Left renal cortex interstitium (tissue), 4 donors: ENCODE results near the gene SELENOM. TPM values are rescaled to one million over a fixed set of nuclear protein-coding genes. Genes with fewer than 3 reads are reported as not detected.
"Not testable (repeated sequence)": the region's sequence is repeated elsewhere in the genome, so short reads cannot be mapped to it uniquely, and the experiment has no call there.

Experiments used
- DNase-seq, 4 donors: peaks; one replicate each; pipeline ENCODE4 v3.0.0-alpha.2; 2013; ENCODE audit warnings: low read depth in 4 of 4, low spot score in 2 of 4, missing footprints in 1 of 4
- polyA plus RNA-seq, 4 donors: library from polyadenylated mRNA; unstranded; fragments of 120-200 nt; gene quantifications; one replicate each; pipeline ENCODE4 v1.2.1, GENCODE V29; 2013; ENCODE audit not compliant: insufficient read length in 4 of 4

The SELENOM gene
- polyA plus RNA-seq, 4 donors, result 8.6 to 23.9 (median 10.3) TPM

GRCh38 chr22:31106731-31107177 lies 614 bp downstream of the SELENOM start:
- no peak for DNase-seq

- no peak for DNase-seq
Measured at GRCh38 chr22:31106001-31106571, 1.3 kb downstream of the SELENOM start.

- DNase-seq, result no peak
Measured at GRCh38 chr22:31105282-31105929, 2.0 kb downstream of the SELENOM start.

GRCh38 chr22:31104869-31105268 lies 2.5 kb downstream of the SELENOM start:
- DNase-seq, result no peak

GRCh38 chr22:31103899-31104694 lies 3.3 kb downstream of the SELENOM start:
- no peak for DNase-seq

GRCh38 chr22:31103111-31103510 lies 4.3 kb downstream of the SELENOM start:
- no peak for DNase-seq

GRCh38 chr22:31102441-31103081 lies 4.8 kb downstream of the SELENOM start:
- DNase-seq, result no peak

GRCh38 chr22:31100762-31101525 lies 6.4 kb downstream of the SELENOM start:
- DNase-seq, result no peak

- no peak for DNase-seq
Measured at GRCh38 chr22:31099841-31100761, 7.3 kb downstream of the SELENOM start.

- no peak for DNase-seq
Measured at GRCh38 chr22:31099386-31099785, 8.0 kb downstream of the SELENOM start.

GRCh38 chr22:31098632-31099110 lies 8.7 kb downstream of the SELENOM start:
- no peak for DNase-seq

GRCh38 chr22:31097941-31098631 lies 9.3 kb downstream of the SELENOM start:
- no peak for DNase-seq

GRCh38 chr22:31097539-31097938 lies 9.8 kb downstream of the SELENOM start:
- DNase-seq, result not testable (repeated sequence)

GRCh38 chr22:31096657-31097279 lies 10.6 kb downstream of the SELENOM start:
- DNase-seq, result no peak

GRCh38 chr22:31095637-31096249 lies 11.6 kb downstream of the SELENOM start:
- no peak for DNase-seq

- no peak for DNase-seq
Measured at GRCh38 chr22:31094741-31095140, 12.6 kb downstream of the SELENOM start.

GRCh38 chr22:31094021-31094551 lies 13.3 kb downstream of the SELENOM start:
- no peak for DNase-seq
